ACC112 (cell line): ENCODE measurements around the gene ATG10.
"Not testable (repeated sequence)": the region's sequence is repeated elsewhere in the genome, so short reads cannot be mapped to it uniquely, and the experiment has no call there.

Experiments
- H2AFZ ChIP-seq: fragments of 200-600 bp; sonication (generic); one replicate; pipeline ENCODE4 v1.6.0; 2017; ENCODE audit warnings: antibody characterized with exemption, low read length; ENCODE audit not compliant: unreplicated experiment
- H3K27ac ChIP-seq: fragments of 200-600 bp; sonication (generic); 2 replicates; pipeline ENCODE4 v1.5.1; 2014; ENCODE audit warnings: low read depth, mild to moderate bottlenecking, antibody characterized with exemption, low read length, moderate library complexity
- H3K27me3 ChIP-seq: fragments of 200-600 bp; sonication (generic); 2 replicates; pipeline ENCODE4 v1.6.1; 2014; ENCODE audit warnings: mild to moderate bottlenecking, antibody characterized with exemption, low read length, moderate library complexity, mixed read lengths; ENCODE audit not compliant: insufficient read depth
- H3K36me3 ChIP-seq: fragments of 200-600 bp; sonication (generic); 2 replicates; pipeline ENCODE4 v1.6.1; 2016; ENCODE audit warnings: mild to moderate bottlenecking, antibody characterized with exemption, low read length, moderate library complexity, mixed read lengths; ENCODE audit not compliant: insufficient read depth
- H3K4me1 ChIP-seq: fragments of 200-600 bp; sonication (generic); one replicate; pipeline ENCODE4 v1.6.1; 2016; ENCODE audit warnings: low read length, mixed read lengths; ENCODE audit not compliant: insufficient read depth, unreplicated experiment, control insufficient read depth
- H3K4me3 ChIP-seq: fragments of 200-600 bp; sonication (generic); 2 replicates; pipeline ENCODE4 v1.5.1; 2014; ENCODE audit warnings: mild to moderate bottlenecking, low read depth, low read length
- H3K79me2 ChIP-seq: fragments of 200-600 bp; sonication (generic); one replicate; pipeline ENCODE4 v1.6.0; 2016; ENCODE audit warnings: low read length; ENCODE audit not compliant: control insufficient read depth, unreplicated experiment, insufficient read depth

ATG10 gene

GRCh38 chr5:82091617-82092016, 119.8 kb downstream of the ATG10 start:
- H3K36me3 ChIP-seq, result 0 out of 2 replicates have a peak, but pooled peaks cover 18% of the 10 kb centered on the region
- H3K4me3 ChIP-seq, result no peak overlapping the region
- H2AFZ ChIP-seq, result no peak overlapping the region
- H3K27ac ChIP-seq, result no peak overlapping the region
- H3K4me1 ChIP-seq, result no peaks in the 10 kb centered on the region
- no peaks in the 10 kb centered on the region for H3K27me3 ChIP-seq
- H3K79me2 ChIP-seq, result no peaks in the 10 kb centered on the region

- H3K4me1 ChIP-seq, result no peaks in the 10 kb centered on the region
- H3K27me3 ChIP-seq, result no peaks in the 10 kb centered on the region
- no peak overlapping the region for H2AFZ ChIP-seq
- H3K79me2 ChIP-seq, result no peaks in the 10 kb centered on the region
- H3K27ac ChIP-seq, result no peak overlapping the region
- H3K36me3 ChIP-seq, result 0 out of 2 replicates have a peak, but pooled peaks cover 18% of the 10 kb centered on the region
- H3K4me3 ChIP-seq, result no peak overlapping the region
These were observed 123.7 kb downstream of the ATG10 start for GRCh38 chr5:82095536-82095935.

- Histone ChIP-seq H3K27me3 (no peaks in the 10 kb centered on the region), H2AFZ (no peak overlapping the region), H3K4me3 (no peak overlapping the region)
These were observed 124.4 kb downstream of the ATG10 start for GRCh38 chr5:82096249-82096648.

GRCh38 chr5:82100303-82101077, 128.7 kb downstream of the ATG10 start:
- H3K79me2 ChIP-seq, result no peaks in the 10 kb centered on the region
- no peaks in the 10 kb centered on the region for H3K27me3 ChIP-seq
- H3K27ac ChIP-seq, result no peak overlapping the region
- H3K4me1 ChIP-seq, result peaks cover 5% of the 10 kb centered on the region
- no peak overlapping the region for H3K4me3 ChIP-seq
- no peak overlapping the region for H2AFZ ChIP-seq
- H3K36me3 ChIP-seq, result no peaks in the 10 kb centered on the region

More at GRCh38 chr5:82096249-82096648, 124.4 kb downstream of the ATG10 start:
- no peak overlapping the region for H3K27ac ChIP-seq
- H3K79me2 ChIP-seq, result no peaks in the 10 kb centered on the region
- 0 out of 2 replicates have a peak, but pooled peaks cover 18% of the 10 kb centered on the region for H3K36me3 ChIP-seq
- H3K4me1 ChIP-seq, result no peaks in the 10 kb centered on the region

GRCh38 chr5:82104872-82105271, 133.0 kb downstream of the ATG10 start:
- H3K4me3 ChIP-seq, result no peak overlapping the region
- no peak overlapping the region for H3K27ac ChIP-seq
- peaks cover 7% of the 10 kb centered on the region for H3K4me1 ChIP-seq
- no peak overlapping the region for H2AFZ ChIP-seq
- H3K27me3 ChIP-seq, result no peaks in the 10 kb centered on the region
- H3K36me3 ChIP-seq, result no peaks in the 10 kb centered on the region
- H3K79me2 ChIP-seq, result no peaks in the 10 kb centered on the region

- Histone ChIP-seq H3K79me2 (no peaks in the 10 kb centered on the region), H3K27me3 (no peaks in the 10 kb centered on the region), H3K36me3 (no peaks in the 10 kb centered on the region), H2AFZ (no peak overlapping the region), H3K4me1 (peaks cover 7% of the 10 kb centered on the region), H3K4me3 (no peak overlapping the region), H3K27ac (no peak overlapping the region)
These were observed 133.6 kb downstream of the ATG10 start for GRCh38 chr5:82105457-82105856.

- Histone ChIP-seq H3K27ac (no peak overlapping the region), H3K79me2 (no peaks in the 10 kb centered on the region), H3K4me1 (peaks cover 7% of the 10 kb centered on the region), H3K36me3 (no peaks in the 10 kb centered on the region), H3K27me3 (no peaks in the 10 kb centered on the region), H3K4me3 (no peak overlapping the region), H2AFZ (no peak overlapping the region)
These were observed 134.4 kb downstream of the ATG10 start for GRCh38 chr5:82106207-82106606.

GRCh38 chr5:82106756-82107155, 134.9 kb downstream of the ATG10 start:
- no peak overlapping the region for H3K27ac ChIP-seq
- H2AFZ ChIP-seq, result no peak overlapping the region
- peaks cover 7% of the 10 kb centered on the region for H3K4me1 ChIP-seq
- no peaks in the 10 kb centered on the region for H3K36me3 ChIP-seq
- no peaks in the 10 kb centered on the region for H3K27me3 ChIP-seq
- H3K79me2 ChIP-seq, result no peaks in the 10 kb centered on the region
- H3K4me3 ChIP-seq, result no peak overlapping the region

GRCh38 chr5:82107267-82107666, 135.4 kb downstream of the ATG10 start:
- Histone ChIP-seq H3K27me3 (no peaks in the 10 kb centered on the region), H3K79me2 (no peaks in the 10 kb centered on the region), H3K4me1 (peaks cover 7% of the 10 kb centered on the region), H3K36me3 (no peaks in the 10 kb centered on the region), H2AFZ (no peak overlapping the region), H3K27ac (no peak overlapping the region), H3K4me3 (no peak overlapping the region)

GRCh38 chr5:82109013-82109412, 137.2 kb downstream of the ATG10 start:
- Histone ChIP-seq H3K4me3 (no peak overlapping the region), H3K36me3 (no peaks in the 10 kb centered on the region), H3K4me1 (peaks cover 7% of the 10 kb centered on the region), H3K27ac (no peak overlapping the region), H2AFZ (no peak overlapping the region), H3K79me2 (no peaks in the 10 kb centered on the region), H3K27me3 (no peaks in the 10 kb centered on the region)

GRCh38 chr5:82109915-82110314, 138.1 kb downstream of the ATG10 start:
- H2AFZ ChIP-seq, H3K4me1 ChIP-seq, H3K79me2 ChIP-seq, H3K36me3 ChIP-seq, H3K27ac ChIP-seq, H3K27me3 ChIP-seq, H3K4me3 ChIP-seq: not testable (repeated sequence)
